ENCODE results near the gene ACTL6A.
A peak's percentile ranks its signal among the peaks of the same experiment; 100 is the strongest.
"Not testable (repeated sequence)": the region's sequence is repeated elsewhere in the genome, so short reads cannot be mapped to it uniquely, and the experiment has no call there.

ACTL6A gene

DNA sequence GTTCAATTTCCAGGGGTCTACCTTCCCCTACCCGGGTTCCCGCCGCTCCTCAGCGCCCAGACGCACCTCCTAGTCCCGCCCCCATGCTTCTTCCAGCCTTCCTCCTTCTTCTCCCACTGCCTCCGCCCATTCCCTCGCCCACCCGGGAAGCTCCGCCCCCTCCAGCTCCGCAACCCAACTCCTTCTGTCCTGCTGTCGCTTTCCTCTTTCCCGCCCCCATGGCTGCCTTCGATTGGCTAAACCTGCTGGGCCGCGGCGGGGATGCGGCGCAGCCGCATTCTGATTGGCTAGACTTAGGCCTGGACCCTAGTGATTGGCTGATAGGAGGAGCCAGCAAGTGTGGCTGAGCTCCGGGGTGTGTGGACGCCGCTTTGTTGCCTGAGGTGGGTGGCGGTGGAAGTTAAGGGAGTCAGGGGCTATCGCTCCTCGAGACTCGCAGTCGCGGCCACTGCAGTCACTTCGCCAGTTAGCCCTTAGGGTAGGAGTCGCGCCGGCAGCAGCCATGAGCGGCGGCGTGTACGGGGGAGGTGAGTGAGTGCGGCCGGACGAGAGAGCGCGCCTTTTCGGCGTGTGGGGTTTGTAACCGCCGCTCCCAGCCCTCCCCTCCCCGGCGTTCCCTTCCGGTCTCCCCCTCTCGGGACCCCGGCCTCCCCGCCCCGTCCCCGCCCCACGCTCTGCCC, at the start of gene ACTL6A:
Gene ACTL6A (plus strand): TSS at position 336 of the 680 bp plus-strand sequence. CDS start 167 bp downstream, at position 503.
- DNase-seq: peak; percentile 98

DNA sequence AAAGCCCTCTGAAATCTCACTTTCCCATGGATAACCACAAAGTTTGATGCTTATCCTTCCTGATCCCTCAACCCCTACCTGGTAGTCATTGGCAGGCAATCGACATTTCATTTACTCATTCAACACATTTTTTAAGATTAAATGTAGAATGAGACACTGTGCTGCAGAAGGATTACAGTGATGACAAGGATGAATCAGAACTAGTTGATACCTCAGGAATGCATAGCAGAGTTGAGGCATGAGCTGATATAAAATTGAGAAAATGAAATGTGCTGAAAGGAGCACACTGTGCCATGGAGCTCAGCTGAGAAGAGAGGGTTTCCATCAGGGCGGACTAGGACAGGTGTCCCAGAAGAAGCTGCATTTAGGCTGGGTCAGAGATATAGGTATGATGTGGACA, 48.9 kb upstream of the ACTL6A start:
- no peak for DNase-seq

DNA sequence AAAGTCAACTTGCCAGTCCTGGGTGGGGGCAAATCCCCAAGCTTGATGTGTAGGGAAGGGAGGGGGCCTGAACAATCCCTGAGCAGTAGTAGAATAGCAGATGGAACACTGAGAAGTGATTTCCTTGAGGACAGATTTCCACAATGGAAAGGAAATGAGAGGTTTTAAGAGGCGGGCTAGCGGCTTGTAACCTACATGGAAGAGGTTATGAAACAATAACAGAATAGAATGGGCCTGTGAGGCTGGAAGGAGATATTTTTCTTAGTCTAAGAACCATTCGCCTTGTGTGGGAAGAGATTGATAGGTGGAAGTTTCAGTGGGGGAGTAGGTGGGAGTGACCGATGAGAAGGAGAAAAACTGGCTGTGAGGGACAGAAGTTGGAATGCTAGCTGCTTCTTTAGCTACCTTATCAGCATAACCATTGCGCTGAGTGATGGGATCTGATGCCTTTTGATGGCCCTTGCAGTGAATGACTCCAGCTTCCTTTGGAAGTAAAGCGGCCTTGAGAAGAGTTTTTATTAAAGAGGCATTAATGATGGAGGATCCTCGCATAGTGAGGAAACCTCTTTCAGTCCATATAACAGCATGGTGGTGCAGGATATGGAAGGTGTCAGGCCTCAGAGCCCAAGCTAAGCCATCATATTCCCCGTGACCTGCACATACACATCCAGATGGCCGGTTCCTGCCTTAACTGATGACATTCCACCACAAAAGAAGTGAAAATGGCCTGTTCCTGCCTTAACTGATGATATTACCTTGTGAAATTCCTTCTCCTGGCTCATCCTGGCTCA, 46.1 kb upstream of the ACTL6A start:
- not testable (repeated sequence) for DNase-seq

DNA sequence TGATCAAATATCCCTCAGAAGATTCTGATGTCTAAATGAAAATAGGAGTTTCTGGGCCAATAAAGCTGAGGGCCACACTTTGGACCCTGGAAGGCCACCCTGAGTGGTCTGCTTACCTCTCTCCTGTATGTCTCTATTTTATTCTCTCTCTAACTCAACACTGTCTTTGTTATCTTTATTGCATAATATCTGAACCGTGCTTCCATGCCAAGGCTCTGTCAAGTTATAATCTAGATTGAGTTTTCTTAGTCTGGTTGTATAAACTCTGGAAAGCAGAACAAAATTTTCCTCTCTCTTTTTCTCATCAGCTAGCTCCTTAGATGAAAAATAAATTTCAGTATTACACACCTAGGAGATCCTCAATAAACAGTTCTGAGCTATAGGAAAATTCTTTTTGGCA, 36.2 kb upstream of the ACTL6A start:
- DNase-seq: no peak

DNA sequence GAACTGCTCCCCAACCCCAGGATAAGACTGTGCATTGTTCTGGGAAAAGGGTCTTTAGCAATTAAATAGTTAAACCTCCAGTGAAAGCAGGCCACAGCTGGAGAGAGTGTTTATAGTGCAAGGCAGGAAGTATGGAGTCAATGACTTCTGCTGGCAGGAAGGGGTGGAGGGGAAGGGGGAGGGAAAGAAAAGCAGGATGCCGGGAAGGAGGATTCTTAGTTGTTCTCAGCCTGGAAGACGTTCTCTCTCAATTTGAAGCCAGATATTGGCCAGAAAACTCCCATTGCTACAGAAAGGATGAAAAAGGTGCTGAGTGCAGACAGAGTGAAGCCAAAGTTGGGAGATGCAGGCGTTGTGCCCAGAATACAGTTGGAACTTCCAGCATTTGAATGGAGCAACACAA, 35.7 kb upstream of the ACTL6A start:
- DNase-seq: no peak

DNA sequence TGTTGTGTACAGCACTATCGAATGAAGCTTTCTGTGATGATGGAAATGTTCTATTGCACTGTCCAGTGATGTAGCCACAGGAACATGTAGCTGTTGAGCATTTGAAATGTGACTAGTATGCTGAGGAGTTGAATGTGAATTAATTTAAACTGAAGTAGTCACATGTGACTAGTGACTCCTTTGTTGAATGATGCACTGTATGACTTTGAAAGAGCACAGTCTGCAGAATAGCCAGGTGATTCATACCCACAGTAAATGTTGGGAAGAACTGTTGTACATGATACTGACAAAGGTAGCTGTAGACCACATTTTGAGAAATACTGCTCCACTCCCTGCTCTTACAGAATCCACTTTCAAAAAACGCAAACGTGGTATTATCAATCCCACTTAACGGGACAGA, 34.0 kb upstream of the ACTL6A start:
- DNase-seq: no peak

DNA sequence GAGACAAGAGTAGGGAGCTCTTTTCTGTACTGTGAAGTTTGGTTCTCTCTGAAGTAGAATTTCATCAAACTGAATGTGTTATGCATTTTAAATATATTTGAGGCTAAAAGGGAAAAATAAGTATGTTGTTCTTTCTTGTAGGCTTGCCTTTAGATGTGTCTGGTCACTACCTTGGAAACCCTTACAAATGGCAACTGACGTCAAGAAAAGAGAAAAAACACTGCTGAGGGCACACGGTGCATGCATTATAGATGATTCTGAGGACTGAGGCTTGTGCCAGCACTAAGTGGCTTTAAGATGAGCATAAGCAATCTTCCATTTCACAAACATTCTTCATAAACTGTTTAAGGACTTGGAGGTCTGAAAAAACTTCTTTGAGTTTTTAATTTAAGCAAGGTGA, 31.1 kb upstream of the ACTL6A start:
- no peak for DNase-seq

DNA sequence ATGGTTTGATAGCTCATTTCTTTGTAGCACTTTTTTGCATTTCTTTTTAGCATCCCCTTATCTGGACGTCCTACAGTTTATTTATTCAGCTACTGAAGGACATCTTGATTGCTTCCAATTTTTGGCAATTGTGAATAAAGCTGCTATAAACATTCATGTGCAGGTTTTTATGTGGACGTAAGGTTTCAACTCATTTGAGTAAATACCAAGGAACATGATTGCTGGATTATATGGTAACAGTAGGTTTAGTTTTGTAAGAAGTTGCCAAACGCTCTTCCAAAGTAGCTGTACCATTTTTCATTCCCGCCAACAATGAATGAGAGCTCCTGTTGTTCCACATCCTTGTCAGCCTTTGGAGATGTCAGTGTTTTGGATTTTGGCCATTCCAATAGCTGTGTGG, 29.5 kb upstream of the ACTL6A start:
- no peak for DNase-seq

DNA sequence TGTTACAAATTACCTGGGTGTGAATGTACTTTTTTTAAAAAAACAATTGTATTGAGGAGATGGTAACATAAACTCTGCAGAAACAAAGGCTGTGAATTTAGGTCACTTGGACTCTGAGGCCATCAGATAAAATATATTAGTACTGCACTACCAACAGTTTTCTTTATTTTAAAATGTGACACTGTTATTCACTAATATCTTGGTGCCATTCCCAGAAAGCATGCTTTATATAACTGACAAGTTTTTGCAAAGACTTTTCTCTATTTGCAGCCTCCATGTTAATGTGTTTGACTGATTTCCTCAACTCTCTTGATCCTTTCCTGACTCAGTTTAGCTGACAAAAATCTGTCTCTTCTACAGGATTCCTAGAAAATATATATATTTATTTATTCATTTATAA, 26.5 kb upstream of the ACTL6A start:
- no peak for DNase-seq

DNA sequence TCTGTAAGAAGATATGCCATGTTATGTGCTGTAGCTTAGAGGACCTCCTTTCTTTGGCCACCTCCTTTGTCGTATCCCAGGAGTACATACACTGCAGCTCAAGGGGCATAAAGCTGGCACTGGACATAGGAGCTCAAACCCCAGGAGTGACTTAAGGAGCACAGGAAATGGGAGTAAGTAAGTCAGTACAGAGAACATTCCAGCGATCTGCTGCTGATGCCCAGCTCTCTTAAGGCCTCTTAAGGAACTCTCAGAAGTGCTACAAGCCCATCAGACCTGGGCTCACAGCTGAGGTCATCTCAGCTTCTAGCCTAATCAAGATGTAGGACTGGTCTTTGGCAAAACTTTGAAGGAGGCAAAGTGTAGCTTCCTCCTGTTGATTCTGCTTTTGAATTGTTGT, 21.6 kb upstream of the ACTL6A start:
- no peak for DNase-seq

DNA sequence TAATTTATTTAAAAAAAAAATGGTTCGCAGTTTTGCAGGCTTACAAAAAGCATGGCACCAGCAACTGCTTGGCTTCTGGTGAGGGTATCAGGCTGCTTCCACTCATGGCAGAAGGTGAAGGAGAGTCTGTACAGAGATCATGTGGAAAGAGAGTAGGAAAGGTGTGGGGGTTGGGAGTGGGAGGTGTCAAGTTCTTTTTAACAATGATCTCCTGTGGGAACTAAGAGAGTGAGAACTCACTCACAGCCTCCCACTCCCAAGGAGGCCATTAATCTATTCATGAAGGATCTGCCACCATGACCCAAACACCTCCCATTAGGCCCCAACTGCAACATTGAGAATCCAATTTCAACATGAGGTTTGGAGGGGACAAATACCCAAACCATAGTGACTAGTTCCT, 21.1 kb upstream of the ACTL6A start:
- no peak for DNase-seq

DNA sequence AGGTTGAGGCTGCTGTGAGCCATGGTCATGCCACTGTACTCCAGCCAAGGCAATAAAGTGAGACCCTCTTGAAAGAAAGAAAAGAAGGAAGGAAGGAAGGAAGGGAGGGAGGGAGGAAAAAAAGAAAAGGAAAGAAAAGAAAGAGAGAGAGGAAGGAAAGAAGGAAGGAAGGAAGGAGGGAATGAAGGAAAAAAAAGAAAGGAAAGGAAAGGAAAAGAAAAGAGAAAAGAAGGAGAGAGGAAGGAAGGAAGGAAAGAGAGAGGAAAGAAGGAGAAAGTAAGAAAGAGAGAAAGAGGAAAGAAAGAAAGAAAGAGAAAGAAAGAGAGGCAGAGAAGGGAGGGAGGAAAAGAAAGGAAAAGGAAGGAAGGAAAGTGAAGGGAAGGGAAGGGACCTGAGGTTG, 20.4 kb upstream of the ACTL6A start:
- DNase-seq: no peak

DNA sequence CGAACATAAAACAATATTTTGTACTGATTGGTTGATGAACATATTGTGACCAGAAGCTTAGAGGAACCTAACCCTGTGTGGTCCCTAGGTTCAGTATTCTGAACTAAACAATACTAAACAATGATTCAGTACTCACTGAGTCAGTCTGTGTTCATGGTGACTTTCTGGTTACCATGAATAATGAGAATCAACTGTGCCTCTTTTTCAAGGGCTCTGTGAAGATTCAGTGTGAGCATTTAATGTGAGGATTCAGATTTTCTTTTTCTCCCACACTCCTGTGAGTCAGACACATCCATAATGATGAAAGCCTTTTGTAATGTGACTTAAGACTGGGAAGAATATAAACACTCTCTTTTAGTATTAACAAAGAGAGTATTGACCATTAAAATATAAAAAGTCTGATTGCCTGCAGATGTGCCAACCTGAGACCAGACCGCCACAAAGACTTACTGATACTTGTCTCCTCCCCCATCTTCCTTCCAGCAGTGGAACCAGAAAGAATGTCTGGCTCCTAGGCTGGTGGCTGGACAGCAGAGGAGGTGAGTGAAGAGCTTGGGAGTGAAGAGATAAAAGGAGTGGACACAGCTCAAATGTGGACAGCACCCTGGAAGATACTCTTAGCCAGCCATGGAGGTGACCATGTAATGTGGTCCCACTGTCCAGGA, 17.6 kb upstream of the ACTL6A start:
- no peak for DNase-seq

DNA sequence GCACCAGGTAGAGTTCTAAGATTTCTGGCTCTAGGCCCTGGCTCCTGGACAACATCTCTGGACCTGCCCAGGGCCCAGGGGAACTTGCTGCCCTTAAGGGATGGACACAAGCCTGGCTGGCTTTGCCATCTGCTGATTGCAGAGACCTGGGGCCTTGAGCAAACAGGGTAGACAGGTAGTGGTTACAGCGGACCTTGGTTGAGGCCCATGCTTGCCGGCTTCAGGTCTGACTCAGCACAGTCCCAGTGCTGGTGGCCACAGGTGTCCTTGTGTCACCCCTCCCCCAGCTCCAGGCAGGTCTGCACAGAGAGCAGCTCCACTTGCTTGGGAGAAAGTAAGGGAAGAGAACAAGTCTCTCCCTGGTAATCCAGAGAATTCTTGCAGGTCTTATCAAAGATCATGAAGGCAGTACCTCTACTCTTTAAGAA, 15.9 kb upstream of the ACTL6A start:
- no peak for DNase-seq

DNA sequence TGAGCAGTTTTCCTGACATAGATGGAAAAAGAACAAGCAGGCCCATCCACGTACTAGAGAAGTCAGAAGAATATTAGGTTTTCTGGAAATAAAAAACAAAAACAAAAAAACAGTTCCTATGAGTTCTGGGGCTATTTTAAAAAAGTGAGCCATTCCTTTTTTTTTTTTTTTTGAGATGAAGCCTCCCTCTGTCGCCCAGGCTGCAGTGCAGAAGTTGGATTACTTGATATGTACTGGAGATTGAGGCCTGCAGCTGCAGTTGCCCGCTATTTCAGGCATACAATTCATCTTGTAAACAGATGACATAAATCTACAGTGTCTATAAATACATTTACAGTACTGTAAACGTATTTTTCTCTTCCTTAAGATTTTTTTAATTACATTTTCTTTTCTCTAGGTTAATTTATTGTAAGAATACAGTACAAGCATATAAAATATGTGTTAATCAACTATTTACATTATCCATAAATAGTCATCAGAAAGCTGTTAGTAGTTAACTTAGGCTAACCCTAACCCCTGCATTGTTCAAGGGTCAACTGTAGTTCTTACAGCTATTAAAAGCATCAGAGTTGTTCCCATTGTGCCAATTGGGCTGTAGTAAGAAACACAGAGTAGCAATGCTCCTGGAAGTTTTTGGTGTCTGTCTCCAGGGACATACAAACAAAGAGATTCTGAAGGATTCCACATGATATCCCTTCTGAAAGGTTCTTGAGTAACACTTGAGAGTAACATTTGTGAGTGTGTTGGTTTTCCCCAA, 11.2 kb upstream of the ACTL6A start:
- no peak for DNase-seq

DNA sequence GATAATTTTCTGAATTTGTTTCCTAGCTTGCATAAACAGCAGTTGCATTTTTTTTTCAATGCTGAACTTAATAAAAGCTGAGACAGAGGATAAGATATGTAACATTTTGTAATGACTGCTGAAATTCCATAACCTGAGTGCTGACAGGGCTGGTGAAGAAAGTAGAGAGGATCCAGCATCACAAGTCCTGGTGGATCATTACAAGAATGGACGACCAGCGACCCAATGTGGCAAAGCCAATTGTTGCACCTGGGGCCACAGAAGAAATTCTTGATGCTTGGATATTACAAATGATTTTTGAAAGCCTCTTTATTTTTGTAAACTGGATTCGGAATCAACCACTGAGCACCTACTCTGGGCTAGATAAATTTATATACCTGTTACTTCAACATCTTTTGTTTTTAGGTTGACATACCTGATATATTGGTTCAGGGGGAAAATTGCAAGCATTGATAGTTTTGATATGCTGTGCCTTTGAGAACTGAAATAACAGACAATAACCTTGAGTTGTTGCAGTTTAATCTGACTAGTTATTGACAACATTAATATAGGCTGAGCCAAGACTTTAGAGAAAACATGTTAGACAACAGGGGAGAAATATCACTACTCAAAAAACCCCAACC, 3.9 kb upstream of the ACTL6A start:
- peak; percentile 48 for DNase-seq

DNA sequence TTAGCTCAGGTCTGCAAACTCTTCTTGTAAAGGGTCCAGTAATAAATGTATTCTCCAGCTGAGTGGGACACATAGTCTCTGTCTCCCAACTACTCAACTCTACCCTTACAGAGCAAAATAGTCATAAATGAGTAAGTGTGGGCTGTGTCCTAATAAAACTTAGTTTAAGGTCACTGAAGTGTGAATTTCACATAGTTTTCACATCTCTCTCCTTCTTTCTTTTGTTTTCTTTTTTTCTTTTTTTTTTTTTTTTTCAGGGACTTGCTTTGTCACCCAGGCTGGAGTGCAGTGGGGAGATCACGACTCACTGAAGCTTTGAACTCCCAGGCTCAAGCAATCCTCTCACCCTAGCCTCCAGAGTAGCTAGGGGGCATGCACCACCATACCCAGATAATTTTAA, 1.9 kb upstream of the ACTL6A start:
- DNase-seq: no peak

DNA sequence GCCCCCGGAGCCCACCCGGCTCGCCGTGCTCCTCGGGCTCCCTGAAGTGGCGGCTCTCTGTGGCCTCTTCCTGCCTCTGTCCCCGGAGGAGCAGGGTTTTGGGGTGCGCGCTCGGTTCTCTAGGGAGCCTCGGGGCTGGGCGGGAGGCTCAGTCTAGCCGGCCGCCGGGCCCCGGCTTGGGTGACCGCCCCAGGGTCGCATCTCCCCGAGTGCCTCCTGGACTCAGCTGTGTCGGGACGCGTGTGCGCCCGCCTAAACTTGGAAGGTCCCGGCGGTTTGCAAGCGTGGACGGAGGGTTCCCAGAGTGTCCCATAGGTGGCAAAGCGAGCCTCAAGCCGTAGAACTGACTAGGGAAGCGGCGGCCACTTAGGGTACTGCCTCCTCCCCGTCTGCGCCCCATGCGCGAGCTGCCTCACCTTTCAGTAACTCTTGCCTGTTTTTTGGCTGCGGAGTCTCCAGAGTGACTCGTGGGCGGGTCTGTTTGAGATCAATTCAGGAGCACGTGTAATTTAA, 601 bp downstream of the ACTL6A start:
- DNase-seq: peak; percentile 59

DNA sequence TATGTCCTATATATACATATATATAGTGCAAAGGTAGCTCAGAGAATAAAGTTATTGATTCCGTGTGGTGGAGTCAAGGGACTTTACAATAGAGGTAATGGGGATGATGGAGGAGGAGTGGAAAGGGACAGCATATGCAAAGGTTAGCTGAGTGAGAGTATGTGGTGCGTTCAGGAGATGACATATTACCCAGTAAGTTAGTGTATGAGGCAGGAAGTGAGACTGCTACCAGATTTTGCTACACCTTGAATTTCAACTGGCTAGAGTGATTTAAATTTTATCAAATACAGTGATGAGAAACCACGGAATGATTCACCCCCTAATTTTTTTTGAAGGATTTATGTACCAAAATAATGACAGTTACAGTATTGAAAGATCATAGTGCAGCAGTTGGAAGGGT, 2.8 kb downstream of the ACTL6A start:
- no peak for DNase-seq

DNA sequence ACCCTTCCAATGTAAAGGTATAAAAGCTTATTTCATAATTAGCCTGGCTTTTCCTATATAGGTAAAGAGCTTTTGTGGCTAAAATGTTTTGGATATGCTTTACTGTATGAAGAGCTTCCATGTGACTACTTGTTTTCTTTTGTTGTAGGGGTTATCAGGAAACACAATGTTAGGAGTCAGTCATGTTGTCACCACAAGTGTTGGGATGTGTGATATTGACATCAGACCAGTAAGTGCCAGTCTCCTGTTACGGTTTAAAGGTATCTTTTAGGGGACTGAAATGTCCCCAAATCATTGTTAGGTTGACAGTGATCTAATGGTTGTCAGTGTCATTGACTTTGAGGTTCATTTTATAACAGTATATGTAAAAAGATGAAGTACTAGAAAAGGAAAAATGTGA, 18.3 kb downstream of the ACTL6A start:
- no peak for DNase-seq

DNA sequence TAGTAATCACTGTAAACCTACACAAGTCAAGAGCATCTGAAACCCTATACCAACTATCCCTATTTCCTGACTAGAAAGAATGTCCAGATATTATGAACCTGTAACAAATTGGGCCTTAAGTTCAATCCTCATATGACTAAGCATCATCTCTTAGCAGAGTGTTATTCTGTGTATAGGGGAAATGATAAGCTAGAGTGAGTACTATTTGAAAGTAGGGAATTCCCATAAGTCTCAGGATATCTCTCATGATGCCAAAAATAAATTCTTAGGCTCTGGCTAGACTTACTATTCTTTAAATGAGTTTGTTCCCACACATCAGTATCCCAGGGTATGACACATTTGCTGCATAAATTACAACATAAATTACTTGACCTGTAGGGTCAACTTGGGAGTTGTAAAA, 26.4 kb downstream of the ACTL6A start:
- no peak for DNase-seq

DNA sequence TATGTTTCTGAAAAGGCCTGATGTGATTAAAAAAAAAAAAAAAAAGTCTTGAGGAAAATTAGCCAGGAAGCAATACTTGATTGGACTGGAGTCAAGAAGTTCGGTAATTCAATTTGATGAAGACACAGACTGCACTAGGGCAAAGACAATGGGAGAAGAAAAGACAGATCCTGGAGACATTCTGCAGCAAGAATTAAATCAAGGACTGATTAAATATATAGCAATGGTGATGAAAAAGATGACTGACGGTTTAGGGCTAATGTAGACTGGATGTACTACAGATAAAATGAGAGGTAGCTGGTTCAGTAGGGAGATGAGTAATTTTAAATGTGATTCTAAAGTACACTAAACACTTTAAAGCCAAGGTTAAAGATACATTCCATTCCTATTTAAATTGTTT, 27.9 kb downstream of the ACTL6A start:
- DNase-seq: no peak

DNA sequence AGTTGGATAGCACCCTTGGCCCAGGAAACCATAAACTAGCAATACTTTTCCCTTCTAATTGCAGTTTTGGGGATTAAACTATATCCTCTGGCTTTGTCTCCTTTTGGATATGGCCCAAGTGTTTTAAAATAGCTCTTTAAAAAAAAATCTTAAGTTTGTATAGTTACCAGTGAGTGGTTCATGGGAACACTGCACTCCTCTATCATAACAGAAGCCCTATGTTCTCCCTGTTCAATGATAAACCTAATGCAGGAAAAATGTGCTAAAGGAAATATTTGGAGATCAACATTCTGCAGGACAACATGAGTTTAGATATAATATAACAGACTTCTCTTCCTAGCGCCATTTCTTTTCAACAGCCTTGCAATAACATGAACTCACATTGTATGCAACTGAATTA, 28.6 kb downstream of the ACTL6A start:
- no peak for DNase-seq

Measured in CD4-positive, alpha-beta T cell treated with Interleukin-15 for 1 hour (primary cell).